ENCODE results near the gene ACKR3.

Gene ACKR3

DNA sequence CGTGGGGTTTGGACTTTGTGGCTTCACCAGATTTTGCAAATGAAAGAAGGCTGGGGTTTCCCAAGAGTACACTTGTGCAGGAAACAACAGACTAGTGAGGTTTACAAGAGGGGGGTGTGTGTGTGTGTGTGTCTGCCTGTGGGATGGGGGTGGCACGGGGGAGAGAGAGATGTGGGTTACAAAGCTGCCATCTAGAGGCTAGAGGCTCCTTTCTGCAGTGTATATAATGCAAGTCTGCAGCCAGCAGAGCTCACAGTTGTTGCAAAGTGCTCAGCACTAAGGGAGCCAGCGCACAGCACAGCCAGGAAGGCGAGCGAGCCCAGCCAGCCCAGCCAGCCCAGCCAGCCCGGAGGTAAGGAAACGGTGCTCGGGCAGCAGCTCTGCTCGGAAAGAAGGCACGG, at the start of gene ACKR3:
Gene ACKR3, plus strand, starts transcription at position 253 of the 401 bp plus-strand sequence. CDS start 10,641 bp downstream, outside the sequence.
- peak; percentile 24 to 31 for DNase-seq

- no peak for DNase-seq
These were observed 48.1 kb upstream of the ACKR3 start for GRCh38 chr2:236521556-236521955.

DNA sequence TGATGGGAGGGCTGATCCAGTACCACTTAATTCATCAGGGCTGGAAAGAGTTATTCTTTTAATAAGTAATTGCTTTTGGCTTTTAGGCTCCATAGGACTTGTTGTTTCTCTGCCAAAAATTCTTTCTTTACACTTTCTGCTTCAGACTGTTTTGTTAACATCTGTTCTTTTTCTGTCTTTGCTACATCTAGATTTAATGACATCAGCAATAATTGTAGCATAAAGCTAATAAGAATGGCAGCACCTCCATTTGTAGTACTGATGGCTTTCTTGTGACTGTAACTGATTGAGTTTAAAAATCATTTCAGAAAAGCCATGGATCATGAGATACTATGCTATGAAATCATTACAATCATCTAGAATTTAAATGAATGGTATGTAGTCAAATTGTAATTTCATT, 46.4 kb upstream of the ACKR3 start:
- DNase-seq = no peak

DNA sequence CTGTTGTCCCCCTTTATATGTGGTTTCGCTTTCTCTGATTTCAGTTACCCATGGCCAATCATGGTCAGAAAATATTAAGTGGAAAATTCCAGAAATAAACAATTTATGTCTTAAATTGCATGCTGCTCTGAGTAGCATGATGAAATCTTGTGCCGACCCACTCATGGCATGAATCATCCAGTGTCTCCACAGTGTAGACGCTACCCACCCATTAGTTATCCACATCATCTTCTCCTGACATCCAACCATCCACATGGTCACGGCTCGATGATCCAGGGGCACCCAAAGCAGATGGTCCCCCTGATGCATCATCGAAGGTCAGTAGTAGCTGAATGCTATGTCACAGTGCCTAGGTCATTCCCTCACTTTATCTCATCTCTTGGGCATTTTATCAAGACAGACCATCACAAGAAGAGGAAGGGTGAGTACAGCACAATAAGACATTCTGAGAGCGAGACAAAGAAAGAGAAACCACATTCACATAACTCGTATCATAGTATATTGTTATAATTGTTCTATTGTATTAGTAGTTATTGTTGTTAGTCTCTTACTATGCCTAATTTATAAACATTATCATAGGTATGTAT, 44.1 kb upstream of the ACKR3 start:
- DNase-seq = no peak

GRCh38 chr2:236526455-236527158, 43.0 kb upstream of the ACKR3 start:
- DNase-seq = no peak

DNA sequence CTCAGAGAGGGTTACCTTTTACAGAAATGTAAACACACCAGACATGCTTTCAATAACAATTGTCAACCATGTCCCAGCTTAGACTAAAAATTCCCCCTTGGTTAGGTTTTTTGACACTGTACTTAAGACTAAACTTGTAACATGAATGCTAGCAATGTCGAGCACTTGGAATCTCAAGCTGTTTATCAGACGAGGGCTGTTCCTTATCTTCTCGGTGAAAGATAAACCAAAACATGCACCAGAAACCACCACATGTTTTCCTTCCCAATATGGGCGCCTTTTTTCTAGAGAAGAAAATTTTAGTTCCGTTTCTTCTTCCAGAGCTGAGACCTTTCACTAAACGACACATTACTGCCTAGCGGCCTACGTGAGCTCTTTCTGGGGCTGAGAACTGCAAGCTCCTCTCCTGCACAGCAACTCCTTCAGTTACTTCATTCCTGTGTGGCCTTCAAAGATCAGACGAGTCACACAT, 42.4 kb upstream of the ACKR3 start:
- no peak for DNase-seq

DNA sequence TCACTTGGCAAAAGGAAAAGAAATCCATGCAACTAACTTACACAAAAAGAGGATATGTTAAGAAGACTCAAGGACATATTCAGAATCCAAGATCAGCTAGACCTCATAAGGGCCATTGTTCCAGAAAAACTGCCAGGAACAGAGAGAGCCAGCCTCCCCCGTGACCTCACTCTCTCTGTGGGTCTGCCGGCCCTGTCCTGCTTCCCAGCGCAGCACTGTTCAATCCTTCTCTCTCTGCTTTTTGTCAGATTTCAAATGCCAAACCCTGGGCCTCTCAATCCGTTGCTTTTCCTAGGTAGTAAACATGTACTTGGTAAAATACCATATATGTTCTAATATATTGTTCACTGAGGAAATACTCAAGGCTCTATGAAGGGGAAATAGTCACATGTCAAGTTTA, 40.0 kb upstream of the ACKR3 start:
- DNase-seq = no peak

- DNase-seq = no peak
These were observed 39.1 kb upstream of the ACKR3 start for GRCh38 chr2:236530512-236530911.

DNA sequence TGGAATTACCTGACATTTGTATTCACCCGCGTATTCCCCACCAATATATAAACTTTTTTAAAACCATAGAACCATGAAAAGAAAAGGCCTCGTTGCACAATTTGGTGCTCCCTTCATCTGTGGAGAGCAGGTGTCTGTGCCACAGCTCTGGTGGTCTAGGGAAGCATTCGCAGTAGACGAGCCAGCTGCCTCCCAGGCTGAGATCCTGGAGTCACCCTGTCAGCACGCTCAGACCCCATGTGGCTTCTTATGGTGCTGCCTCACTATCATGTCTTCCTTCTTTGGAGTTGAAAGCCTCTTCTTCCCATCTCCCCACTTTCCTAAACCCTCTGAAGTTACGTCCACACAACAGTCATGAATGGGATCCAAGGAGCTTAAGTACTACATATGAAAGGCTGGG, 38.4 kb upstream of the ACKR3 start:
- no peak for DNase-seq

DNA sequence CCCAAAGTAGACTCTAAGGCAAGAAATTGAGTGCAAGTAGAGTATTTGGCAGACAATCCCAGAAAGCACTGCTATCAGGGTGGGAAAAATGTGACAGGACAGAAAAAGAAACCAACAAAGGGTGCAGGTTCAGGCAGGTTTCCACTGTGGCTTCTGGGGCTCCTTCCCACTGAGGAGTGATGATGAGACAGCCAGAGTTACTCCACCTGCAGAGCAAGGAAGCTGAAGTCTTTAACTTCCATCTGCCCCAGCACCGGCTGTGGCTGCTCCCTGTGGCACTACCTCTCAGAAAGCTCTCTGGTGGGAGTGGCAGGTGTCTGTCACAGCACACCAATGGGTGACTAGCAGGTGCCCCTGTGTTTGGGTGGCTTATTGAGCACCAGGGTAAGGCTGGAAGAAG, 37.6 kb upstream of the ACKR3 start:
- no peak for DNase-seq

DNA sequence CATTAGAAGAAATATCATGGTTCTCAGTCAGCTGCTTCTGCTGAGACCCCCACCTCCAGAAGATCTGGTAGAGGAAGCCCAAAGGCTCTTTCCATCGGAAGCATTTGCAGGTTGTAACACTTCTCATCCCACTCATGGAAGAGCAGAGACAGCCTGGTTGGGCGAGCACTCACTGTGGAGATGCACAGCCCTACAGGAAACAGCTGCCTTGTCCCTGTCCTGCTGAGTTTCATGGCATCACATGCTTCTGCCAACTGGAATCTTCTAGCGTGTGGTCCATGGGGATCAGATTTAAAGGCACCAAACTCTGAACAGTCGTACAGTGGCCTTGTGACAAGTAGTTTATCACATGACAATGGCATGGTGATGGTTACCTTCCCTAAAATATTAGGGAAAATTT, 36.3 kb upstream of the ACKR3 start:
- DNase-seq = no peak

DNA sequence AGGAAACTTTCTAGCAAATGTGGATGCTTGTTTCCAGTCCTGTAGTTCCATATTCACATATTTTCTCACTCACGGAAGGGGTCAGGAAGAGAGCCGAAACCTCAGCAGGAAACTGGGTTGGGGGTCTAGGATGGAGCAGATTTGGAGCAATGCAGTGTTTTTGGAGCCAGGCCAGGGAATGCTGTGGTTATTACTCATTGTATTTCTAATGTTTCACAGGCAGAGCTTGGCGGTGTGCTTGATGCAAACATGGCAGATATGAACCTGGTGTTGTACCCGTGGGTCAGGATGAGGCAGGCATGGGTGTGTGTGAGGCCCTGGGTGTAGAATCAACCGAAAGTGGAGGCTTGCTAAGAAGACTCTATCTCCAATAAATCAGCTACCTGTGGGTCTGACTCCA, 34.6 kb upstream of the ACKR3 start:
- no peak for DNase-seq

- peak; percentile 19 to 26 for DNase-seq
These were observed 32.8 kb upstream of the ACKR3 start for GRCh38 chr2:236536727-236537398.

DNA sequence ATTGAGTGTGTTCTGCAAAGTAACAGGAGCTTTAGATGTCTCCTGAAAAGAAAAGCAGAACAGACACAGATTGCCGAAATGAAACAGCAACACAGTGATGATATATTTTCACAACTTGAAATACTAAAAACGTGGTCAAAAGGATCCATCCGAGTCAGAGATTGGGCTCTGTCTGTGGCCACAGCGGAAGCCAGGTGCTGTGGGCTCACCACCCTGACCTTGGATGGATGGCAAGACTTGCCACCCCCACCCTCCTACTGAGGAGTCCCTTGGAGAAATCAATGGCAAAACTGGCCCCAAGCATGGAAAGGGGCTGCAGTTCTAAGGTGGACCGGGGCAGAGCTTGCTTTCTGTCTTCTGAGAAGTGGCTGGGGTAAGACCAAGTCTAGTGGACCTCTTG, 31.4 kb upstream of the ACKR3 start:
- no peak for DNase-seq

GRCh38 chr2:236541008-236541562, 28.5 kb upstream of the ACKR3 start:
- no peak for DNase-seq

DNA sequence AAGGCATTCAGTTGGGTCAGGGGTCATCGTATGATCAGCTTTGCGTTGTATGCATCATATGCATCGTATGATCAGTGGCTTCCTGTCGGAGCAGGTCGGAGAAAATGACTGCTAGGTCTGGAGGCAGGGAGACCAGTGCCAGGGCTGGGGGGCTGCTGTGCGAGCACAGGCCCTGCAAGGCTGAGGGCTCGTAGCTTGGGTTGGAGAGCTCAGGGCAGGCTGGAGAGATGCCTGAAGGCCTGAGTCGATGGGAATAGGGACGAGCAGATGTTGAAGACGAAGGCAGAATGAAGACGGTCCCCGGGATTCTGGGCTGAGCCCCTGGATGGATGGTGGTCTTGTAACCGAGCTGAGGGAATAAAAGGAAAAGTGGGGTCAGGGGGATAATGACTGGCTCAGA, 25.3 kb upstream of the ACKR3 start:
- DNase-seq = no peak

GRCh38 chr2:236545248-236545658, 24.4 kb upstream of the ACKR3 start:
- no peak for DNase-seq

- DNase-seq = no peak
These were observed 23.7 kb upstream of the ACKR3 start for GRCh38 chr2:236545814-236546480.

DNA sequence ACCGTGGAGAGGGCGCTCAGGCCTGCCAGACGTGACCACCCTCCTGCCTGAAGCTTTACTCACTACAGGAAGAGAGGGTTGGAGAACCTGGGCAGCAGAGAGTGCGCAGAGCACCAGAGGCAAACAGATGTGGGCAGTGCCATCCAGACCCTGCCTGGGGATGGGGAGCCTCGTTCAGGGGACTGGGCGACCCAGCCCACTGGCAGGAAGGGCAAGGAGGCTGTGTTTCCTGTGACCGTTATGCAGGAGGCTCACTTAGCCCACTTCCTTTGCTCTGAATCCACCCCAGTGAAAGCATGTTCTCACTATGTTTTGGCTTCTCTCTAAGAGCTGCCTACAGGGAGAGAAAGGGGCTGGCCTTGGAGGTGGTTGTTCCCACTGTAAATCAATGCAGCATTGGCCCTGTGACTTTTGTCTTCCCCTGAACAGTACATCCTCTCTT, 23.0 kb upstream of the ACKR3 start:
- DNase-seq = no peak

GRCh38 chr2:236547725-236548124, 21.9 kb upstream of the ACKR3 start:
- DNase-seq = no peak

DNA sequence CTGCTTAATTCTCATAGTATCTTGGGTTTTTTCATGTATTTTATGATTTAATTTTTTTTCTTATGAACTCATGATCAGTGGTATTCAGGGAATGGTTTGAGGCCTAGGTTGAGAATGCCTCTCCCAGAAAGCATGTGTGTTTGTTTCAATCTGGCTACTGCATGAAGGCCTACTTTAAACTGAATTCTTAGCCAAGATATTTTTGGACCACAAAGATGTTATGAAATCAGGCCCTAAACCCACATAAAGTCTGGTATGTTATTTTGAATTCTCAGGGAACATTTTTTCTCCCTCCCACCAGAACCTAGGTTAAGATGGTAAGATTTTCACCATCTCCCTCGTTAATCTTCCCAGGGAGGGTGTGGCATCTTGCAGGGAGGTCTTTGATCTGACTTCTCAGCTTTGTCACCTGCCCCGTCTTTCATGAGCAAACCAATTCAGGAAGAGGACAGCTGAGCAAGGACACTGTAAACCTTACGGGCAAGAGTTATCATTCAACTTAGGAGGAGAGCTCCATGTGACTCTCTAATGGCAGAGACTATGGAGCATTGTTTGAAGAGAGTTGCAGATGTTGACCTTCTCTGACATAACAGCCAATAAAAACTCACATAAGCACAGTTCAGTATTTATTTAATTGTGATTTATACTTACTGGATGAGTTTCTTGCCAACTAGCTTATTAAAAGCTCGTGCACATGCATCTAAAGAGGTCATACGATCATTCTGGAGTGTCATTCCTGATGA, 21.3 kb upstream of the ACKR3 start:
- DNase-seq = no peak

DNA sequence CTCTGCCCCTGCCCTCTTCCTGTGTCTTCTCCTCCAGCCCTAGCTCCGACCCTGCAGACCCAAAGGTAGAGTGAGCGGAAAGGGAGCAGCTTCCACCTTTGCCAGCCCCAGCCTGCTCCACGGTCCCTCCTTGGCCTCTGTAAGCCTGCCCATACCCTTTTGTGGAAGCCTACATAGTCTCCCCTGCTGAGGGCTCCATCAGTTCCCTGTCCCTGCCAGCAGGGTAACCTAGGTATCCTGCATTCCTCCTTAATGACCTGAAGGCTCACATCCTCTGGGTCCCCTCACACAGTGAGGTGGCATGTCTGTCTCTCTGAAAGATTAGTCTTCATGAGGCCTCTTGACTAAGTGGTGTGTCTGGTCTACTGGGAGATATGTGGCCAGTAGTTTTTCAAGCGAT, 20.5 kb upstream of the ACKR3 start:
- no peak for DNase-seq

- no peak for DNase-seq
These were observed 19.3 kb upstream of the ACKR3 start for GRCh38 chr2:236550290-236550689.

Data from stimulated activated CD4-positive, alpha-beta T cell treated with anti-CD3 and anti-CD28 coated beads, Interleukin-2, amount 100 ng/mL, for 48 hours (primary cell).